ENCODE data around the gene ARSG.

DNA sequence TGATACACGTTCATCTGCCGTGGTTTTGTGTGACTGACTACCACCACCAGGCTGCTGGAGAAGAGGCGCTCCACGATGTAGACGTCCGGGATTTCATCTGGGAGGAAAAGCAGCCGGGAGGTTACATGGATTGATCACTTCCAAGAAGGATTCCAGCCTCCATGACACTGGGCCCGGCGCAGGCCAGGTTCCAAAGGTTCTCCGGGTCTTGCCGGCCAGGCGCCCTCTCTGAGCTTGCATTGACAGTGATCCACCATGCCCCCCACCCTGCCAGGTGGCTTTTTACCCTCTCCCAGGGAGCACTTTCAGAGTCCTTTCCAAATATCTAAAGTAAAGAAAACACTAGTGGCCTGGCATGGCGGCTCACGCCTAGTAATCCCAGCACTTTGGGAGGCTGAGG lies 159.5 kb downstream of the ARSG start:
- TF ChIP-seq RFX5 (IDR thresholded peaks at IDR 0.05; ENCODE audit: low read depth, low read length) (no peak), RAD21 (IDR thresholded peaks at IDR 0.05; ENCODE audit: low read length) (no peak), CEBPB (IDR thresholded peaks at IDR 0.05; ENCODE audit: low read depth, low read length) (no peak)

Measured in IMR-90 (cell line).